ENCODE measurements around the gene TRIM2.

The TRIM2 gene

DNA sequence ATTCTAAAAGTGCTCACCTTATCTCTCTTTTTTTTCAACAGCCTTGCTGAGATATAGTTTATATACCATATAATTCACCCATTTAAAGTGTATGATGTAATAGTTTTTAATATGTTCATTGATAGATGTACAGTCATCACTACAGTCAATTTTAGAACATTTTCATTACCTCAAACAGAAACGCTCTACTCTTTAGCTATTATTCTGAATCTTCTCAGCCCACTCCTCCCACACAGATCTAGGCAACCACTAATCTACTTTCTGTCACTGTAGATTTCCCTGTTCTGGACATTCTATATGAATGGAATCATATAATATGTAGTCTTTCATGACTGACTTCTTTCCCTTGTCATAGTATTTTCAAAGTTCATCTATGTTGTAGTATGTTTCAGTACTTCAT is 162.8 kb downstream of the TRIM2 start:
- in situ Hi-C loops (cut with HindIII; ENCODE audit: low sequenced_read_pairs) = no loop called here

DNA sequence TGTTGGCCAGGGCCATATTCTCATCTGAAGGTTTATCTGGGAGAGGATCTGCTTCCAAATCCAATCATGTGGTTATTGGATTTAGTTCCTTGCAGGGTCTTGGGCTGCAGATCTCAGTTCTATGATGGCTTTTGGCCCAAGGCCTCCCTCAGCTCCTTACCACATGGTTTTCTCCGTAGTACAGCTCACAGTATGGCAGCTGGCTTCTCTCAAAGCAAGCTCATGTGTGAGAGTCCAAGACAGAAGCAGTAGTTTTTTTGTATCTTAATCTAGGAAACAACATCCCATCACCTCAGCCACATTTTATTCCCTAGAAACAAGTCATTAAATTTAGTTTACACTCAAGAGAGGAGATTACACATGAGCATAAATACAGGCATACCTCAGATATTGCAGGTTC is 164.8 kb downstream of the TRIM2 start:
- in situ Hi-C loops (cut with HindIII; ENCODE audit: low sequenced_read_pairs) = no loop called here

DNA sequence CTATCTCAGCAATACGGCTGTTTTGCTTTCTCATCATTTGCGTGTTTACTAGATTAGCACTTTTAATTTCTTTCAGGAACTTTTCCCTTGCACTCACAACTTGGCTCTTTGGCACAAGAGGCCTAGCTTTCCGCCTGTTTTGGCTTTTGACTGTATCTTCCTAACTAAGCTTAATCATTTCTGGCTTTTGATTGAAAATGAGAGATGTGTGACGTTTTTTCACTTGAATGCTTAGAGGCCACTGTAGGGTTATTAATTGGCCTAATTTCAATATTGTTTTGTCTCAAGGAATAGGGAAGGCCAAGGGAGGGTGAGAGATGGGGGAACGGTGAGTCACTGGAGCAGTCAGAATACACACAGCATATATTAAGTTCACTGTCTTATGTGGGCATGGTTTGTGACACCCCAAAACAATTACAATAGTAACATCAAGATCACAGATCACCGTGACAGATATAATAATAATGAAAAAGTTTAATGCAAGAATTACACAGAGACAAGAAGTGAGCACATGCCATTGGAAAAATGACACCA is 167.5 kb downstream of the TRIM2 start:
- in situ Hi-C loops (cut with HindIII; ENCODE audit: low sequenced_read_pairs) = no loop called here

DNA sequence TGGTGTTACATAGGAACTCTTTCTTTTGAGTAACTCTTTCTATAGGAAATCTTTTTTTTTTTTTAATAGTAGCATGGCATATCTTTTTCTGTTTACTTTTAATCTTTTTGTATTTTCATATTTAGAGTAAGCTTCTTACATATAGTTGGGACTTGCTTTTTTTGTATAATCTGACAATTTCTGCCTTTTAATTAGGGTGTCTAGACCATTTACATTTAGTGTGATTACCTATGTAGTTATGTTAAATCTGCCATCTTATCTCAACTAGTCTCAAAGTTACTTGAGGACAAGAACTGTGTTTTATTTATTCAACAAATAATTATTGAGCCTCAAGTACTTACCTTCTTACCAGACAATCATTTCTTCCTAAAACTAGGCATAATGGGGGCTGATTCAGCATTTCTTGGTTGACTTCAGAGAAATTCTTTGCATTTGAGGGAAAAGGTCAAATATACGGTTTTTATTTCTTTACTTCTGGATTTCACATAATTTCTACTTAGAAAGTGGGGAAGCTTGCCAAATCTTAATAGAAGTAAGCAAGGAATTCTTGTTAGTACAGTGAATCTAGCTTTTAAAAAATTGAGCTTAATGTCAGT is 168.8 kb downstream of the TRIM2 start:
- in situ Hi-C loops (cut with HindIII; ENCODE audit: low sequenced_read_pairs) = no loop called here

DNA sequence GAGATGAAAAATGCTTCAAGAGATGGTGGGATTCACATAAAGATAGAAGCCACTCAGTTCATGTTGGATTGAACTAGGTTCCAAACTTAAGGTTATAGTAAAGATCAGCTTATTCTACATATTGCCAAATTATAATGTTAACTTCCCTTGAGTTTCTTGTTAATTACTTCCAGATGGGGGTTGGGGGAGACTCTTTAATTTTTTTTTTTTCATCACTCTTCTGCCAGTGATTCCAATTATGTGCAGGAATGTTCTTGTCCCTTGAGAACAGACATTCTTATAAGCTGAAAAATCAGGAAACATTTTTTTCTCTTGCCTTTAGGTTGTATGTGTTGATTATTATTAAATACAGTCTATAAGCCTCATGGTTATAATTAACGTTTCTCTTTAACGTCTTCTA is 170.2 kb downstream of the TRIM2 start:
- in situ Hi-C loops (cut with HindIII; ENCODE audit: low sequenced_read_pairs) = no loop called here

DNA sequence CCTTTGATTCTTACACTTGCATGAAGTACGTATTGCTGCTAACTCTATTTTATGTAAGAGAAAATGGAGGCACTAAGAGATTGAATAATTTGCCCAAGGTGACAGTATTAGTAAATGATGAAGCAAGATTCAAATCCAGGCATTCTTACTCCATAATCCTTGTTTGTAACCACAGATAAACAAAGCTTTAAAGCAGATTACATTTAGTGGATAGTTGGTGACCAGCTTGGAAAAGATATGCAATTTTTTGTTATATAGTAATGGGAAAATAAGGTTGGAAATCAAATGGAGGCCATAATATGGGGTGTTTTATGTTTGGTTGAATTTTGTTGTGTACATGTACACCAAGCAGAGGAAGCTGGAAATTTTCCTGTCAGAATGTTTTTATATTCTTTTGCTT is 171.1 kb downstream of the TRIM2 start:
- in situ Hi-C loops (cut with HindIII; ENCODE audit: low sequenced_read_pairs) = no loop called here

DNA sequence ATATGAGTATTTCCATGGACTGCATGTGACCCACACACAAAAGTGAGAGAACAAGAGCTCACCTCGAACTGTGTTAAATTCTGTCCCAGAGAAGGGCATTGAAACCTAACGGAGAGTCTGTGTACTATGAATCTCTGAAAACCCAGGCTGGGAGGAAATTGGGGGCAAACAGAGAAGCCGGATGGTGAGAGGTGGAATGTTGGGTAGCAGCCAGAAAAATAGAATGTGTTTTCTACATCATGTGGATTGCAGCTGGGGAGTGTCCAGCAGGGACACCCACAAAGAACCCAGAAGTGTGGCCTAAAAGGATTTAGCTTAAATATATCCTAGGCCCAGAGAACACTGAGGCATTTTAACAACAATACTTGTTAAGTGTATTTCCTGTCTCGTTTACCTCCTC is 178.9 kb downstream of the TRIM2 start:
- in situ Hi-C loops (cut with HindIII; ENCODE audit: low sequenced_read_pairs) = no loop called here

DNA sequence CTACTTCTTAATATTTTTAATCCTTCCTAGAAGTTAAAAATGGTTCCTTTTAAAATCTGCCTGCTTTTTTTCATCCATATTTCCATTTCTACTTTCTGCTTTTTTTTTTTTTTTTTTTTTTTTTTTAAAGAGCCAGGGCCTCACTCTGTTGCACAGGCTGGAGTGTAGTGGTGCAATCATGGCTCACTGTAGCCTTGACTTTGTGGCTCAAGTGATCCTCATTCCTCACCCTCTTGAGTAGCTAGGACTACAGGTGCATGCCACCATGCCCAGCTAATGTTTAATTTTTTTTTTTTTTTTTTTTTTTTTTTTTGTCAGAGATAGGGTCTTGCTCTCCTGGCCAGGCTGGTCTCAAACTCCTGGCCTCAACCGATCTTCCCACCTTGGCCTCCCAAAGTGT is 179.9 kb downstream of the TRIM2 start:
- in situ Hi-C loops (cut with HindIII; ENCODE audit: low sequenced_read_pairs) = no loop called here

DNA sequence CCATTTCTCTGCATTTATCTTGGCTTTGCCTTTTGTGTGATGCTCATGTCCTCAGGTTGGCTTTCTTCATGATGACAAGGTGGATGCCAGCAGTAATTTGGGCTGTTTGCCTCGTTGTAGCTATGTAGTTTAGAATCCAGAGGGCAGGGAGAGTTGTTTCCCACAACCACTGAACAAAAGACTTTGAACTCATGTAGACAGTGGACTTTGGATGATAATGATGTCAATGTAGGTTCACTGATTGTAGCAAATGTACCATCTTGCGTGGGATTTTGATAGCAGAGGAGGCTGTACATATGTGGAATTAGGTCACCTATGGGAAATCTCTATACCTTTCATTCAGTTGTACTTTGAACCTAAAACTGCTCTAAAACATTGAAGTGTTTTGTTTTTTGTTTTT is 181.5 kb downstream of the TRIM2 start:
- in situ Hi-C loops (cut with HindIII; ENCODE audit: low sequenced_read_pairs) = no loop called here

DNA sequence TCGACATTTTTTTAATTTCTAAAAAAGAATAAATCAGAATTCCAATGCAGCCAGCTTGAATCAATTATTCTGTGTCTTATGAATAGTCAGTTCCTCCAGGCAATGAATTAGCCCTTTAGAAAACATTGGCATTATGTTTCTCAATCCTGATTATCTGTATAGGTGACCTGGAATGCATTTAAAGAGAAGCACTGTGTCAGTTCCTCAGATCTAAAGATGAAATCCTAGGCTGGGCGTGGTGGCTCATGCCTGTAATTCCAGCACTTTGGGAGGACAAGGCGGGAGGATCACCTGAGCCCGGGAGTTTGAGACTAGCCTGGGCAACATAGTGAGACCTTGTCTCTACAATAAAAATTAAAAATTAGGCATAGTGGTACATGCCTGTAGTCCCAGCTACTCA is 183.7 kb downstream of the TRIM2 start:
- in situ Hi-C loops (cut with HindIII; ENCODE audit: low sequenced_read_pairs) = no loop called here

All from DLD1 (cell line).